Tibial nerve (tissue), 4 donors: ENCODE results near the gene UBXN10. TPM values are rescaled to one million over a fixed set of nuclear protein-coding genes. Genes with fewer than 3 reads are reported as not detected.

Experiments used
- DNase-seq, 2 donors: peaks; one replicate each; pipeline ENCODE4 v3.0.0-alpha.2; 2019; ENCODE audit warnings: low spot score in 2 of 2
- H3K27ac ChIP-seq, 4 donors: fragments of 200-600 bp; sonication (generic) in 3 of 4; one replicate each; pipeline ENCODE4 v1.5.1; 2017 to 2019; ENCODE audit warnings: mild to moderate bottlenecking in 1 of 4
- H3K27me3 ChIP-seq, 2 donors: fragments of 200-600 bp; sonication (generic) in 1 of 2; one replicate each; pipeline versions ENCODE4 v1.5.1 to v1.6.0; 2017 to 2019
- H3K36me3 ChIP-seq, 3 donors: fragments of 200-600 bp; sonication (generic); one replicate each; pipeline ENCODE4 v1.5.1; 2018 to 2019
- H3K4me1 ChIP-seq, 4 donors: fragments of 200-600 bp; sonication (generic) in 3 of 4; one replicate each; pipeline ENCODE4 v1.5.1; 2017 to 2019
- H3K4me3 ChIP-seq, 4 donors: fragments of 200-600 bp; sonication (generic) in 3 of 4; one replicate each; pipeline ENCODE4 v1.5.1; 2017 to 2019; ENCODE audit warnings: mild to moderate bottlenecking in 1 of 4, moderate library complexity in 1 of 4
- H3K9me3 ChIP-seq, 4 donors: fragments of 200-600 bp; sonication (generic) in 3 of 4; one replicate each; pipeline ENCODE4 v1.5.1; 2017 to 2019
- EP300 ChIP-seq, 2 donors: sonication (generic); formaldehyde crosslinking; IDR thresholded peaks; one replicate each; pipeline ENCODE4 v1.6.1; 2017; ENCODE audit warnings: antibody characterized with exemption in 2 of 2, mild to moderate bottlenecking in 1 of 2
- POLR2A ChIP-seq, 2 donors: fragments of 450-650 bp; IDR thresholded peaks; one replicate each; pipeline ENCODE4 v1.6.1; 2017; ENCODE audit warnings: antibody characterized with exemption in 2 of 2, mild to moderate bottlenecking in 2 of 2, moderate library complexity in 2 of 2
- WGBS, 2 donors: methylation state at CpG; one replicate each; pipeline ENCODE4 v1.1.5; 2018; 5-methylcytosine and 5-hydroxymethylcytosine counted together
- total RNA-seq, 4 donors: library from RNA; depleted of rRNA; stranded (reverse); fragments of >200 nt; gene quantifications; one replicate each; pipeline ENCODE4 v1.1.0, GENCODE V29; 2016
- TF ChIP-seq, protein P1 (sequence below), 5 experiments: fragments of 200-600 bp in 3 of 5; fragments of 450-650 bp in 2 of 5; sonication (generic) in 3 of 5; IDR thresholded peaks; one replicate each; pipeline ENCODE4 v1.5.1; 2016 to 2019; ENCODE audit warnings: antibody characterized with exemption in 5 of 5, mild to moderate bottlenecking in 3 of 5, moderate library complexity in 2 of 5

UBXN10 gene
- total RNA-seq, 4 donors from 2014 or later: under 0.01 to 0.84 (median 0.41) TPM

DNA sequence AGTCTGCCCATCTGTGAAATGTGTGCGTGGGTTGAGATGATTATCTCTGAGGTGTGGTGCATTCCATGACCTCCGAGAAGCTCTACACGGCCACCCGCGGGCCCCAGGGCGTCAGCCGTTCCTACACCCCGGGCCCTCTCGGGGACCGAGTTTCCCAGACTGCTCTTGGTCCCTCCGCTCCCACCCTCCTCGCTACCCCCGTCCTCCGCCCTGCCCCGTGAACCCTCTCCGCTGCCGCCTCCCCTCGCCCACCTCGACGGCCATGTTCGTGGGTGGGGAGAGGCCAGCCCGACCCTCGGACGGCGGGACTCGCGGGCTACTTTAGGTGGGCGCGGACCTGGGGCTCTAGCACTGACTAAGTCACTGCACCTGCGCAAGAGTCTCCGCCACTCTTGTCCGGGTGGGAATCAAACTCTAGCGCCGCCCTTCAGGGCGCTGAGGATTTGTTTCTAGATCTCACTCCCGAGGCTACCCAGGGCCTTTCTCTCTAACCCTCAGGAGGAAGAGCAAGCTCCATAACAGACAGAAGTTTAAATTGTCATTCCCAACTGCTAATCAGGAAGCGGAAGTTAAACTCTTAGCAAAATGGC lies 57.1 kb downstream of the UBXN10 start:
- H3K27ac ChIP-seq: no peak overlapping the region
- 79% methylated on average over 37 of the region's 37 CpGs for WGBS, 2 donors
- peaks cover 0 to 33% of the 10 kb centered on the region in 2 donors for H3K27me3 ChIP-seq
- no peaks in the 10 kb centered on the region for H3K4me1 ChIP-seq
- no peak for DNase-seq
- no peaks in the 10 kb centered on the region for H3K9me3 ChIP-seq
- no peaks in the 10 kb centered on the region for H3K36me3 ChIP-seq
- no peak overlapping the region for H3K4me3 ChIP-seq
- TF ChIP-seq POLR2A (IDR thresholded peaks at IDR 0.05) (no peak), EP300 (IDR thresholded peaks at IDR 0.05) (no peak)
- TF ChIP-seq, protein P1, sequence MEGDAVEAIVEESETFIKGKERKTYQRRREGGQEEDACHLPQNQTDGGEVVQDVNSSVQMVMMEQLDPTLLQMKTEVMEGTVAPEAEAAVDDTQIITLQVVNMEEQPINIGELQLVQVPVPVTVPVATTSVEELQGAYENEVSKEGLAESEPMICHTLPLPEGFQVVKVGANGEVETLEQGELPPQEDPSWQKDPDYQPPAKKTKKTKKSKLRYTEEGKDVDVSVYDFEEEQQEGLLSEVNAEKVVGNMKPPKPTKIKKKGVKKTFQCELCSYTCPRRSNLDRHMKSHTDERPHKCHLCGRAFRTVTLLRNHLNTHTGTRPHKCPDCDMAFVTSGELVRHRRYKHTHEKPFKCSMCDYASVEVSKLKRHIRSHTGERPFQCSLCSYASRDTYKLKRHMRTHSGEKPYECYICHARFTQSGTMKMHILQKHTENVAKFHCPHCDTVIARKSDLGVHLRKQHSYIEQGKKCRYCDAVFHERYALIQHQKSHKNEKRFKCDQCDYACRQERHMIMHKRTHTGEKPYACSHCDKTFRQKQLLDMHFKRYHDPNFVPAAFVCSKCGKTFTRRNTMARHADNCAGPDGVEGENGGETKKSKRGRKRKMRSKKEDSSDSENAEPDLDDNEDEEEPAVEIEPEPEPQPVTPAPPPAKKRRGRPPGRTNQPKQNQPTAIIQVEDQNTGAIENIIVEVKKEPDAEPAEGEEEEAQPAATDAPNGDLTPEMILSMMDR (IDR thresholded peaks at IDR 0.05): no peak

Other genes starting within 250 kb of the UBXN10 start
- gene PLA2G2A, start 206.5 kb upstream of the UBXN10 start, total RNA-seq: 100 to 1,000 TPM; 327 to 509 (median 407) TPM
- 1 to 10 TPM in 3 of 4 donors, under 1 TPM in 1; 0.87 to 4.7 (median 2.2) TPM for gene PLA2G5, start 115.9 kb upstream of the UBXN10 start, total RNA-seq
- not detected for gene PLA2G2D, start 66.6 kb upstream of the UBXN10 start, total RNA-seq
- gene PLA2G2F, start 46.8 kb upstream of the UBXN10 start, total RNA-seq: not detected
- not detected for gene PLA2G2C, start 422 bp downstream of the UBXN10 start, total RNA-seq
- not detected for gene VWA5B1, start 104.8 kb downstream of the UBXN10 start, total RNA-seq